ENCODE results near the gene ETS2. TPM values are rescaled to one million over a fixed set of nuclear protein-coding genes. Genes with fewer than 3 reads are reported as not detected.
A peak's percentile ranks its signal among the peaks of the same experiment; 100 is the strongest.
"Not testable (repeated sequence)": the region's sequence is repeated elsewhere in the genome, so short reads cannot be mapped to it uniquely, and the experiment has no call there.

The ETS2 gene
- total RNA-seq, 1 experiment from 2014 or later = 49.9 TPM

- Mint-ChIP-seq H3K27ac (ENCODE audit: unreplicated experiment) (no peak overlapping the region), H3K4me1 (ENCODE audit: low read depth, unreplicated experiment) (no peaks in the 10 kb centered on the region), H3K4me3 (ENCODE audit: low read depth, unreplicated experiment) (no peak overlapping the region), H3K36me3 (ENCODE audit: insufficient read depth, unreplicated experiment) (peaks cover 36% of the 10 kb centered on the region), H3K9me3 (ENCODE audit: low read depth, unreplicated experiment) (no peaks in the 10 kb centered on the region), H3K27me3 (ENCODE audit: unreplicated experiment) (no peaks in the 10 kb centered on the region)
- no peak for DNase-seq
- TF ChIP-seq CTCF (IDR thresholded peaks at IDR 0.05; ENCODE audit: unreplicated experiment) = no peak
- CTCF ChIA-PET = no interaction called here
- intact Hi-C loops (cut with micrococcal nuclease; ENCODE audit: unreplicated experiment) = no loop called here
- no TSS peak for BruUV-seq (replicated peaks)
These were observed 20.2 kb downstream of the ETS2 start for GRCh38 chr21:38825921-38826320.

GRCh38 chr21:38828111-38828510, 22.4 kb downstream of the ETS2 start:
- BruUV-seq (replicated peaks); CTCF ChIA-PET; H3K4me3 Mint-ChIP-seq (ENCODE audit: low read depth, unreplicated experiment); H3K9me3 Mint-ChIP-seq (ENCODE audit: low read depth, unreplicated experiment); DNase-seq; intact Hi-C loops (cut with micrococcal nuclease; ENCODE audit: unreplicated experiment); H3K27ac Mint-ChIP-seq (ENCODE audit: unreplicated experiment); H3K27me3 Mint-ChIP-seq (ENCODE audit: unreplicated experiment): not testable (repeated sequence)
- peaks cover 26% of the 10 kb centered on the region for H3K36me3 Mint-ChIP-seq (ENCODE audit: insufficient read depth, unreplicated experiment)
- H3K4me1 Mint-ChIP-seq (ENCODE audit: low read depth, unreplicated experiment) = peaks cover 17% of the 10 kb centered on the region

GRCh38 chr21:38830671-38831525, 25.2 kb downstream of the ETS2 start:
- Mint-ChIP-seq H3K36me3 (ENCODE audit: insufficient read depth, unreplicated experiment) (peaks cover 15% of the 10 kb centered on the region), H3K9me3 (ENCODE audit: low read depth, unreplicated experiment) (no peaks in the 10 kb centered on the region), H3K27me3 (ENCODE audit: unreplicated experiment) (no peaks in the 10 kb centered on the region), H3K4me3 (ENCODE audit: low read depth, unreplicated experiment) (no peak overlapping the region), H3K27ac (ENCODE audit: unreplicated experiment) (peak overlapping the region; percentile 82), H3K4me1 (ENCODE audit: low read depth, unreplicated experiment) (peaks cover 22% of the 10 kb centered on the region)
- TF ChIP-seq CTCF (IDR thresholded peaks at IDR 0.05; ENCODE audit: unreplicated experiment) = no peak
- CTCF ChIA-PET = no interaction called here
- intact Hi-C loops (cut with micrococcal nuclease; ENCODE audit: unreplicated experiment) = loop anchor here (5.0 kb wide), 1 partner anchor 81 kb away; no protein-coding TSS in a partner anchor
- no TSS peak for BruUV-seq (replicated peaks)
- DNase-seq = no peak

GRCh38 chr21:38831526-38832467, 26.1 kb downstream of the ETS2 start:
- H3K4me1 Mint-ChIP-seq (ENCODE audit: low read depth, unreplicated experiment) = peaks cover 22% of the 10 kb centered on the region
- no peak for TF ChIP-seq CTCF (IDR thresholded peaks at IDR 0.05; ENCODE audit: unreplicated experiment)
- intact Hi-C loops (cut with micrococcal nuclease; ENCODE audit: unreplicated experiment) = loop anchor here (5.0 kb wide), 1 partner anchor 81 kb away; no protein-coding TSS in a partner anchor
- DNase-seq = peak; percentile 59
- CTCF ChIA-PET = interaction anchor here (1.5 kb wide), 1 partner anchor 55 kb away, joined by 3 read pairs; no protein-coding TSS in a partner anchor
- peak overlapping the region; percentile 82 for H3K27ac Mint-ChIP-seq (ENCODE audit: unreplicated experiment)
- no peak overlapping the region for H3K4me3 Mint-ChIP-seq (ENCODE audit: low read depth, unreplicated experiment)
- no peaks in the 10 kb centered on the region for H3K9me3 Mint-ChIP-seq (ENCODE audit: low read depth, unreplicated experiment)
- H3K36me3 Mint-ChIP-seq (ENCODE audit: insufficient read depth, unreplicated experiment) = peaks cover 15% of the 10 kb centered on the region
- BruUV-seq (replicated peaks) = no TSS peak
- no peaks in the 10 kb centered on the region for H3K27me3 Mint-ChIP-seq (ENCODE audit: unreplicated experiment)

Measured in Calu3 (cell line).